Measurements from ENCODE around the gene SSTR4. TPM values are rescaled to one million over a fixed set of nuclear protein-coding genes. Genes with fewer than 3 reads are reported as not detected.
"Not testable (repeated sequence)": the region's sequence is repeated elsewhere in the genome, so short reads cannot be mapped to it uniquely, and the experiment has no call there.

Gene SSTR4
- total RNA-seq (2014; rRNA removed; shearing (Covaris generic)), result not detected in 2 replicates

GRCh38 chr20:23034721-23035671 is at the start of gene SSTR4:
Gene SSTR4, plus strand, starts transcription at chr20:23035312. Its CDS starts 172 bp downstream, at chr20:23035484.
- no peak for DNase-seq (ENCODE audit: low read depth)

GRCh38 chr20:22986601-22987000 is 48.5 kb upstream of the SSTR4 start:
- DNase-seq (ENCODE audit: low read depth), result no peak

- DNase-seq (ENCODE audit: low read depth), result not testable (repeated sequence)
These were observed 43.7 kb upstream of the SSTR4 start for GRCh38 chr20:22991424-22991823.

GRCh38 chr20:22993823-22994222 is 41.3 kb upstream of the SSTR4 start:
- no peak for DNase-seq (ENCODE audit: low read depth)

- DNase-seq (ENCODE audit: low read depth), result no peak
These were observed 39.2 kb upstream of the SSTR4 start for GRCh38 chr20:22995923-22996322.

- DNase-seq (ENCODE audit: low read depth), result no peak
These were observed 36.6 kb upstream of the SSTR4 start for GRCh38 chr20:22998476-22998875.

GRCh38 chr20:22999756-23000155 is 35.4 kb upstream of the SSTR4 start:
- DNase-seq (ENCODE audit: low read depth), result peak; percentile 19

- no peak for DNase-seq (ENCODE audit: low read depth)
These were observed 34.7 kb upstream of the SSTR4 start for GRCh38 chr20:23000232-23000947.

- no peak for DNase-seq (ENCODE audit: low read depth)
These were observed 32.8 kb upstream of the SSTR4 start for GRCh38 chr20:23002276-23002675.

- no peak for DNase-seq (ENCODE audit: low read depth)
These were observed 32.0 kb upstream of the SSTR4 start for GRCh38 chr20:23003077-23003635.

GRCh38 chr20:23003881-23004460 is 31.1 kb upstream of the SSTR4 start:
- no peak for DNase-seq (ENCODE audit: low read depth)

GRCh38 chr20:23005776-23006175 is 29.3 kb upstream of the SSTR4 start:
- no peak for DNase-seq (ENCODE audit: low read depth)

GRCh38 chr20:23007462-23007861 is 27.6 kb upstream of the SSTR4 start:
- no peak for DNase-seq (ENCODE audit: low read depth)

GRCh38 chr20:23007886-23008655 is 27.0 kb upstream of the SSTR4 start:
- DNase-seq (ENCODE audit: low read depth), result no peak

GRCh38 chr20:23008667-23009066 is 26.4 kb upstream of the SSTR4 start:
- DNase-seq (ENCODE audit: low read depth), result peak; percentile 27

GRCh38 chr20:23009636-23010035 is 25.5 kb upstream of the SSTR4 start:
- DNase-seq (ENCODE audit: low read depth), result peak; percentile 19

GRCh38 chr20:23010096-23010495 is 25.0 kb upstream of the SSTR4 start:
- DNase-seq (ENCODE audit: low read depth), result no peak

GRCh38 chr20:23011008-23011721 is 23.9 kb upstream of the SSTR4 start:
- no peak for DNase-seq (ENCODE audit: low read depth)

- DNase-seq (ENCODE audit: low read depth), result no peak
These were observed 21.7 kb upstream of the SSTR4 start for GRCh38 chr20:23013429-23013828.

- DNase-seq (ENCODE audit: low read depth), result no peak
These were observed 17.6 kb upstream of the SSTR4 start for GRCh38 chr20:23017516-23017915.

GRCh38 chr20:23018432-23018831 is 16.7 kb upstream of the SSTR4 start:
- DNase-seq (ENCODE audit: low read depth), result no peak

All from Daoy (cell line).